Effector memory CD8-positive, alpha-beta T cell (primary cell): ENCODE data around the gene RNF19B.
"Not testable (repeated sequence)": the region's sequence is repeated elsewhere in the genome, so short reads cannot be mapped to it uniquely, and the experiment has no call there.

Experiments used
- ATAC-seq: fragments of 150-1000 bp; cut with Tn5 transposase; replicated peaks from 2 replicates; pipeline ENCODE4 v1.10.0; 2021; ENCODE audit warnings: mild to moderate bottlenecking, moderate library complexity
- DNase-seq, 3 experiments: peaks; one replicate each; pipeline ENCODE4 v3.0.0; 2021
- H3K27ac Mint-ChIP-seq, 2 donors: one replicate each; pipeline ENCODE4 v1.8.0; 2022; ENCODE audit warnings: mild to moderate bottlenecking in 2 of 2, mixed read lengths in 2 of 2, moderate library complexity in 2 of 2
- H3K27me3 Mint-ChIP-seq, 2 donors: one replicate each; pipeline ENCODE4 v1.8.0; 2022; ENCODE audit warnings: mixed read lengths in 2 of 2
- H3K36me3 Mint-ChIP-seq: one replicate; pipeline ENCODE4 v1.8.0; 2022; ENCODE audit warnings: mild to moderate bottlenecking, moderate library complexity, mixed read lengths; ENCODE audit not compliant: insufficient read depth
- H3K4me1 Mint-ChIP-seq, 2 donors: one replicate each; pipeline ENCODE4 v1.8.0; 2022; ENCODE audit warnings: low read depth in 2 of 2, mixed read lengths in 2 of 2
- H3K4me3 Mint-ChIP-seq, 2 donors: one replicate each; pipeline ENCODE4 v1.8.0; 2022; ENCODE audit warnings: mild to moderate bottlenecking in 2 of 2, mixed read lengths in 2 of 2, moderate library complexity in 2 of 2
- H3K9me3 Mint-ChIP-seq, 2 donors: one replicate each; pipeline ENCODE4 v1.8.0; 2022; ENCODE audit warnings: mixed read lengths in 2 of 2

The RNF19B gene

GRCh38 chr1:32985226-32985625, 20.6 kb upstream of the RNF19B start:
- H3K9me3 Mint-ChIP-seq = no peaks in the 10 kb centered on the region
- H3K4me1 Mint-ChIP-seq = peaks cover 25 to 31% of the 10 kb centered on the region in 2 donors

GRCh38 chr1:32984455-32985171, 20.0 kb upstream of the RNF19B start:
- peak overlapping the region in 1 of 2 donors; percentile 95 for H3K27ac Mint-ChIP-seq
- H3K27me3 Mint-ChIP-seq = no peaks in the 10 kb centered on the region
- peak in 2 of 3 experiments; percentile 49 to 56 for DNase-seq
- peaks cover 4% of the 10 kb centered on the region for H3K36me3 Mint-ChIP-seq
- peak; percentile 80 for ATAC-seq
- peaks cover 25 to 30% of the 10 kb centered on the region in 2 donors for H3K4me1 Mint-ChIP-seq
- H3K4me3 Mint-ChIP-seq = peak overlapping the region in 1 of 2 donors; percentile 48
- no peaks in the 10 kb centered on the region for H3K9me3 Mint-ChIP-seq

More at GRCh38 chr1:32985226-32985625, 20.6 kb upstream of the RNF19B start:
- DNase-seq (no peak), ATAC-seq (no peak)
- no peak overlapping the region for H3K4me3 Mint-ChIP-seq
- H3K27me3 Mint-ChIP-seq = no peaks in the 10 kb centered on the region
- peak overlapping the region in 1 of 2 donors; percentile 95 for H3K27ac Mint-ChIP-seq
- H3K36me3 Mint-ChIP-seq = peaks cover 4% of the 10 kb centered on the region

- ATAC-seq (peak; percentile 8), DNase-seq (no peak)
- no peaks in the 10 kb centered on the region for H3K9me3 Mint-ChIP-seq
- peak overlapping the region in 1 of 2 donors; percentile 48 for H3K4me3 Mint-ChIP-seq
- H3K27me3 Mint-ChIP-seq = no peaks in the 10 kb centered on the region
- H3K36me3 Mint-ChIP-seq = peaks cover 4% of the 10 kb centered on the region
- peaks cover 22 to 25% of the 10 kb centered on the region in 2 donors for H3K4me1 Mint-ChIP-seq
- H3K27ac Mint-ChIP-seq = peak overlapping the region in 1 of 2 donors; percentile 95
Measured at GRCh38 chr1:32984090-32984454, 19.5 kb upstream of the RNF19B start.

GRCh38 chr1:32983020-32983419, 18.4 kb upstream of the RNF19B start:
- DNase-seq (no peak), ATAC-seq (no peak)
- H3K4me3 Mint-ChIP-seq = no peak overlapping the region
- H3K4me1 Mint-ChIP-seq = peaks cover 19 to 22% of the 10 kb centered on the region in 2 donors
- no peaks in the 10 kb centered on the region for H3K9me3 Mint-ChIP-seq
- H3K36me3 Mint-ChIP-seq = peaks cover 4% of the 10 kb centered on the region
- peak overlapping the region; percentile 38 to 76 for H3K27ac Mint-ChIP-seq
- H3K27me3 Mint-ChIP-seq = no peaks in the 10 kb centered on the region

GRCh38 chr1:32981003-32981901, 16.6 kb upstream of the RNF19B start:
- Mint-ChIP-seq H3K4me1 (peaks cover 19 to 22% of the 10 kb centered on the region in 2 donors), H3K9me3 (no peaks in the 10 kb centered on the region), H3K36me3 (peaks cover 4% of the 10 kb centered on the region), H3K4me3 (peak overlapping the region; percentile 76 to 80), H3K27ac (peak overlapping the region; percentile 96 to 97), H3K27me3 (no peaks in the 10 kb centered on the region)
- ATAC-seq = peak; percentile 84
- peak; percentile 55 to 57 (median 56) for DNase-seq

- Mint-ChIP-seq H3K27ac (peak overlapping the region; percentile 96 to 97), H3K4me3 (no peak overlapping the region), H3K4me1 (peaks cover 19 to 22% of the 10 kb centered on the region in 2 donors)
Measured at GRCh38 chr1:32980080-32980479, 15.5 kb upstream of the RNF19B start.

GRCh38 chr1:32978854-32979253, 14.2 kb upstream of the RNF19B start:
- H3K4me1 Mint-ChIP-seq = peaks cover 11 to 19% of the 10 kb centered on the region in 2 donors
- peaks cover 7% of the 10 kb centered on the region for H3K36me3 Mint-ChIP-seq
- peaks cover 0 to 6% of the 10 kb centered on the region in 2 donors for H3K27me3 Mint-ChIP-seq
- no peak overlapping the region for H3K27ac Mint-ChIP-seq
- H3K9me3 Mint-ChIP-seq = no peaks in the 10 kb centered on the region
- no peak for DNase-seq
- ATAC-seq = no peak
- H3K4me3 Mint-ChIP-seq = no peak overlapping the region

More at GRCh38 chr1:32980080-32980479, 15.5 kb upstream of the RNF19B start:
- DNase-seq (no peak), ATAC-seq (no peak)
- Mint-ChIP-seq H3K9me3 (no peaks in the 10 kb centered on the region), H3K27me3 (peaks cover 0 to 5% of the 10 kb centered on the region in 2 donors), H3K36me3 (peaks cover 7% of the 10 kb centered on the region)

GRCh38 chr1:32977546-32978087, 13.0 kb upstream of the RNF19B start:
- ATAC-seq (no peak), DNase-seq (no peak)
- H3K9me3 Mint-ChIP-seq = no peaks in the 10 kb centered on the region
- no peak overlapping the region for H3K4me3 Mint-ChIP-seq
- peaks cover 8 to 17% of the 10 kb centered on the region in 2 donors for H3K4me1 Mint-ChIP-seq
- H3K27ac Mint-ChIP-seq = no peak overlapping the region
- H3K27me3 Mint-ChIP-seq = peaks cover under 1 to 8% of the 10 kb centered on the region in 2 donors
- peaks cover 7% of the 10 kb centered on the region for H3K36me3 Mint-ChIP-seq

GRCh38 chr1:32975055-32975454, 10.4 kb upstream of the RNF19B start:
- H3K27me3 Mint-ChIP-seq = peaks cover 21 to 30% of the 10 kb centered on the region in 2 donors
- not testable (repeated sequence) for H3K4me3 Mint-ChIP-seq

GRCh38 chr1:32973458-32973857, 8.8 kb upstream of the RNF19B start:
- ATAC-seq, H3K36me3 Mint-ChIP-seq, DNase-seq, H3K27ac Mint-ChIP-seq, H3K4me1 Mint-ChIP-seq, H3K9me3 Mint-ChIP-seq: not testable (repeated sequence)
- H3K27me3 Mint-ChIP-seq = peaks cover 21 to 30% of the 10 kb centered on the region in 2 donors
- H3K4me3 Mint-ChIP-seq = peak overlapping the region in 1 of 2 donors; percentile 59

More at GRCh38 chr1:32975055-32975454, 10.4 kb upstream of the RNF19B start:
- not testable (repeated sequence) for ATAC-seq, H3K27ac Mint-ChIP-seq, DNase-seq, H3K36me3 Mint-ChIP-seq, H3K4me1 Mint-ChIP-seq, H3K9me3 Mint-ChIP-seq

- H3K27me3 Mint-ChIP-seq = peaks cover 21 to 30% of the 10 kb centered on the region in 2 donors
- peaks cover 3% of the 10 kb centered on the region for H3K36me3 Mint-ChIP-seq
- peak overlapping the region; percentile 2 to 59 for H3K4me3 Mint-ChIP-seq
- ATAC-seq (no peak), DNase-seq (no peak)
- H3K4me1 Mint-ChIP-seq = peaks cover 0 to 5% of the 10 kb centered on the region in 2 donors
- no peak overlapping the region for H3K27ac Mint-ChIP-seq
- no peaks in the 10 kb centered on the region for H3K9me3 Mint-ChIP-seq
Measured at GRCh38 chr1:32972814-32973428, 8.3 kb upstream of the RNF19B start.

- no peak overlapping the region for H3K4me3 Mint-ChIP-seq
- no peak for ATAC-seq
Measured at GRCh38 chr1:32971576-32971975, 7.0 kb upstream of the RNF19B start.

GRCh38 chr1:32971156-32971555, 6.5 kb upstream of the RNF19B start:
- Mint-ChIP-seq H3K36me3 (peaks cover 3% of the 10 kb centered on the region), H3K27ac (no peak overlapping the region), H3K4me3 (no peak overlapping the region), H3K4me1 (peaks cover 0 to 5% of the 10 kb centered on the region in 2 donors), H3K9me3 (no peaks in the 10 kb centered on the region), H3K27me3 (peaks cover 27 to 30% of the 10 kb centered on the region in 2 donors)
- ATAC-seq (no peak), DNase-seq (no peak)

More at GRCh38 chr1:32971576-32971975, 7.0 kb upstream of the RNF19B start:
- Mint-ChIP-seq H3K36me3 (peaks cover 3% of the 10 kb centered on the region), H3K27ac (no peak overlapping the region), H3K4me1 (peaks cover 0 to 5% of the 10 kb centered on the region in 2 donors), H3K27me3 (peaks cover 27 to 30% of the 10 kb centered on the region in 2 donors), H3K9me3 (no peaks in the 10 kb centered on the region)
- no peak for DNase-seq
